GM23338 (cell line): ENCODE data around the gene KCNS3. TPM values are rescaled to one million over a fixed set of nuclear protein-coding genes. Genes with fewer than 3 reads are reported as not detected.

ENCODE experiments used
- ATAC-seq: fragments of 200-7000 bp; cut with Tn5 transposase; 3 replicates; pipeline ENCODE4 v1.9.1; 2020
- DNase-seq: peaks from one replicate; pipeline ENCODE4 v3.0.0-alpha.2; 2015; ENCODE audit warnings: low spot score
- H2AFZ ChIP-seq: fragments of 200-600 bp; sonication (generic); 2 replicates; pipeline ENCODE4 v1.8.0; 2016; ENCODE audit warnings: antibody characterized with exemption, mild to moderate bottlenecking, moderate library complexity
- H3F3A ChIP-seq: fragments of 200-600 bp; sonication (generic); replicated peaks from 2 replicates; pipeline ENCODE4 v1.8.0; 2017; ENCODE audit warnings: antibody characterized with exemption, mixed run types, low read depth
- H3K27ac ChIP-seq: fragments of 200-600 bp; sonication (generic); 2 replicates; pipeline ENCODE4 v1.6.1; 2016; ENCODE audit warnings: low read depth
- H3K27me3 ChIP-seq: fragments of 200-600 bp; sonication (generic); 2 replicates; pipeline ENCODE4 v1.8.0; 2016; ENCODE audit warnings: mild to moderate bottlenecking, mixed run types, moderate library complexity; ENCODE audit not compliant: insufficient read depth
- H3K36me3 ChIP-seq: fragments of 200-600 bp; sonication (generic); 2 replicates; pipeline ENCODE4 v1.8.0; 2016; ENCODE audit warnings: mild to moderate bottlenecking; ENCODE audit not compliant: insufficient read depth
- H3K4me1 ChIP-seq: fragments of 200-600 bp; sonication (generic); 2 replicates; pipeline ENCODE4 v1.8.0; 2016; ENCODE audit warnings: mild to moderate bottlenecking, moderate library complexity; ENCODE audit not compliant: insufficient read depth
- H3K4me2 ChIP-seq: fragments of 200-600 bp; sonication (generic); 2 replicates; pipeline ENCODE4 v1.7.1; 2017; ENCODE audit warnings: mixed run types
- H3K4me3 ChIP-seq: fragments of 200-600 bp; sonication (generic); 2 replicates; pipeline ENCODE4 v1.6.1; 2016; ENCODE audit warnings: mixed run types
- H3K79me2 ChIP-seq: fragments of 200-600 bp; sonication (generic); replicated peaks from 2 replicates; pipeline ENCODE4 v1.8.0; 2017; ENCODE audit warnings: mild to moderate bottlenecking; ENCODE audit not compliant: insufficient read depth
- H3K9me2 ChIP-seq: fragments of 200-600 bp; sonication (generic); 2 replicates; pipeline ENCODE4 v1.8.0; 2017; ENCODE audit not compliant: insufficient read depth
- H4K20me1 ChIP-seq: fragments of 200-600 bp; sonication (generic); replicated peaks from 2 replicates; pipeline ENCODE4 v1.8.0; 2017; ENCODE audit warnings: mild to moderate bottlenecking; ENCODE audit not compliant: insufficient read depth
- H3K27ac Mint-ChIP-seq: 2 replicates; pipeline ENCODE4 v1.8.0; 2020; ENCODE audit warnings: inconsistent platforms, mild to moderate bottlenecking, moderate library complexity, mixed read lengths
- H3K27me3 Mint-ChIP-seq: 3 replicates; pipeline ENCODE4 v1.8.0; 2022; ENCODE audit warnings: low read depth, mild to moderate bottlenecking, moderate library complexity, mixed read lengths, inconsistent platforms; ENCODE audit not compliant: insufficient read depth, poor library complexity
- H3K36me3 Mint-ChIP-seq: 3 replicates; pipeline ENCODE4 v1.8.0; 2021; ENCODE audit warnings: low read depth, mild to moderate bottlenecking, inconsistent platforms, moderate library complexity, mixed read lengths
- H3K4me1 Mint-ChIP-seq: 3 replicates; pipeline ENCODE4 v1.8.0; 2020; ENCODE audit warnings: mild to moderate bottlenecking, inconsistent platforms, mixed read lengths
- H3K4me3 Mint-ChIP-seq: 3 replicates; pipeline ENCODE4 v1.8.0; 2021; ENCODE audit warnings: moderate library complexity, mild to moderate bottlenecking, inconsistent platforms, mixed read lengths
- H3K9me3 Mint-ChIP-seq: 3 replicates; pipeline ENCODE4 v1.8.0; 2020; ENCODE audit warnings: moderate library complexity, mild to moderate bottlenecking, inconsistent platforms, mixed read lengths
- CREB1 ChIP-seq: fragments of 250-450 bp; sonication (Bioruptor Pico); IDR thresholded peaks from 2 replicates; pipeline ENCODE4 v1.5.0; 2020; ENCODE audit warnings: low read depth, mild to moderate bottlenecking, moderate library complexity
- CTCF ChIP-seq, 2 experiments: fragments of 200-600 bp in 1 of 2; sonication (generic) in 1 of 2; conservative IDR thresholded peaks; 2 replicates each; pipeline versions ENCODE4 v1.5.1 to v1.6.1; 2016 to 2017; ENCODE audit warnings: antibody characterized with exemption in 2 of 2, low read depth in 2 of 2, mild to moderate bottlenecking in 2 of 2, moderate library complexity in 1 of 2
- ETS1 ChIP-seq: IDR thresholded peaks from 2 replicates; pipeline ENCODE4 v1.6.1; 2016; ENCODE audit warnings: antibody characterized with exemption
- EZH2 ChIP-seq: fragments of 200-600 bp; sonication (generic); IDR thresholded peaks from one replicate; pipeline ENCODE4 v1.8.0; 2017; ENCODE audit warnings: antibody characterized with exemption, mild to moderate bottlenecking, low read depth; ENCODE audit not compliant: unreplicated experiment
- EZH2phosphoT487 ChIP-seq: fragments of 200-600 bp; sonication (generic); IDR thresholded peaks from one replicate; pipeline ENCODE4 v1.8.1; 2018; ENCODE audit warnings: antibody characterized with exemption; ENCODE audit not compliant: unreplicated experiment
- JUNB ChIP-seq: IDR thresholded peaks from one replicate; pipeline ENCODE4 v1.6.1; 2016; ENCODE audit warnings: antibody characterized with exemption; ENCODE audit not compliant: unreplicated experiment
- NANOG ChIP-seq: IDR thresholded peaks from 2 replicates; pipeline ENCODE4 v1.6.1; 2016; ENCODE audit warnings: antibody characterized with exemption, borderline replicate concordance
- REST ChIP-seq: IDR thresholded peaks from one replicate; pipeline ENCODE4 v1.6.1; 2018; ENCODE audit warnings: antibody characterized with exemption; ENCODE audit not compliant: unreplicated experiment
- STAT1 ChIP-seq: IDR thresholded peaks from one replicate; pipeline ENCODE4 v1.6.1; 2016; ENCODE audit warnings: antibody characterized with exemption; ENCODE audit not compliant: unreplicated experiment
- ZNF114 ChIP-seq: fragments of 250-450 bp; sonication (Bioruptor Pico); IDR thresholded peaks from 2 replicates; pipeline ENCODE4 v1.5.0; 2020; ENCODE audit warnings: mild to moderate bottlenecking, moderate library complexity
- ZNF331 ChIP-seq: fragments of 250-450 bp; sonication (Bioruptor Pico); IDR thresholded peaks from 2 replicates; pipeline ENCODE4 v1.5.0; 2020; ENCODE audit warnings: low read depth, mild to moderate bottlenecking, moderate library complexity
- ZNF462 ChIP-seq: fragments of 250-450 bp; sonication (Bioruptor Pico); IDR thresholded peaks from 2 replicates; pipeline ENCODE4 v1.5.0; 2020; ENCODE audit warnings: mild to moderate bottlenecking, moderate library complexity
- polyA plus RNA-seq: library from polyadenylated mRNA; unstranded; fragments of >200 nt; fragmentation: Nextera tagmentation; extraction: Ambion mirVana; gene quantifications from 2 replicates; pipeline ENCODE4 v1.2.1, GENCODE V29; 2016
- total RNA-seq: library from RNA; depleted of rRNA; stranded (reverse); fragments of >200 nt; shearing (Covaris generic); gene quantifications from 2 replicates; pipeline ENCODE4 v1.2.3, GENCODE V29; 2014

The KCNS3 gene
- total and polyA plus RNA-seq, 2 experiments from 2014 or later = 23.2 to 80.0 TPM

GRCh38 chr2:17972991-17973390 lies 94.5 kb downstream of the KCNS3 start (continued):
- TF ChIP-seq ZNF462 (CRISPR knock-in tag) = no peak

- Histone ChIP-seq H3K4me3 (no peak overlapping the region), H3K79me2 (no peaks in the 10 kb centered on the region), H3K27me3 (no peaks in the 10 kb centered on the region), H2AFZ (no peak overlapping the region; the same call in 1 of the 2 replicates), H4K20me1 (no peaks in the 10 kb centered on the region), H3K4me1 (no peaks in the 10 kb centered on the region), H3F3A (no peaks in the 10 kb centered on the region), H3K36me3 (no peaks in the 10 kb centered on the region), H3K9me2 (0 out of 2 replicates have a peak, but pooled peaks cover 3% of the 10 kb centered on the region), H3K27ac (no peak overlapping the region), H3K4me2 (no peak overlapping the region)
- DNase-seq (no peak), ATAC-seq (peak; percentile 61)
- Mint-ChIP-seq H3K27me3 (no peaks in the 10 kb centered on the region), H3K4me3 (no peak overlapping the region), H3K27ac (no peak overlapping the region), H3K9me3 (no peaks in the 10 kb centered on the region), H3K36me3 (no peaks in the 10 kb centered on the region), H3K4me1 (no peaks in the 10 kb centered on the region)
- TF ChIP-seq ETS1 = no peak
- no peak for TF ChIP-seq EZH2
- no peak for TF ChIP-seq ZNF114 (CRISPR knock-in tag)
- no peak for TF ChIP-seq ZNF331
- TF ChIP-seq CREB1 (CRISPR knock-in tag) = no peak
- no peak for TF ChIP-seq CTCF (conservative IDR thresholded peaks at IDR 0.05; ENCODE audit: low read depth in 2 of 2)
- TF ChIP-seq EZH2phosphoT487 = no peak
- no peak for TF ChIP-seq NANOG
- no peak for TF ChIP-seq JUNB
- no peak for TF ChIP-seq REST
- no peak for TF ChIP-seq STAT1
Measured at GRCh38 chr2:17975401-17975800, 96.9 kb downstream of the KCNS3 start.
